Thyroid gland (tissue), 4 donors: ENCODE data around the gene CHAD. TPM values are rescaled to one million over a fixed set of nuclear protein-coding genes. Genes with fewer than 3 reads are reported as not detected.
A peak's percentile ranks its signal among the peaks of the same experiment; 100 is the strongest.

Experiments
- DNase-seq, 2 donors: peaks; one replicate each; pipeline ENCODE4 v3.0.0-alpha.2; 2019
- H3K27ac ChIP-seq, 3 donors: fragments of 200-600 bp; sonication (generic); 1 replicate in 2 of 3; 2 replicates in 1 of 3; pipeline ENCODE4 v1.5.1; 2016 to 2019; ENCODE audit warnings: mild to moderate bottlenecking in 1 of 3, moderate library complexity in 1 of 3
- H3K27me3 ChIP-seq: fragments of 200-600 bp; sonication (generic); one replicate; pipeline ENCODE4 v1.5.1; 2019
- H3K36me3 ChIP-seq, 2 donors: fragments of 200-600 bp; sonication (generic); one replicate each; pipeline ENCODE4 v1.5.1; 2016 to 2019
- H3K4me1 ChIP-seq, 2 donors: fragments of 200-600 bp; sonication (generic); one replicate each; pipeline ENCODE4 v1.5.1; 2017 to 2019
- H3K4me3 ChIP-seq, 3 donors: fragments of 200-600 bp; sonication (generic); replicated peaks in 1 of 3; 1 replicate in 2 of 3; 2 replicates in 1 of 3; pipeline ENCODE4 v1.5.1; 2016; ENCODE audit warnings: mild to moderate bottlenecking in 1 of 3
- H3K9me3 ChIP-seq: fragments of 200-600 bp; sonication (generic); one replicate; pipeline ENCODE4 v1.5.1; 2017
- CTCF ChIP-seq, 6 experiments: fragments of 200-600 bp in 3 of 6; fragments of 450-650 bp in 3 of 6; sonication (generic) in 3 of 6; IDR thresholded peaks; one replicate each; pipeline ENCODE4 v1.5.1; 2016 to 2019; ENCODE audit warnings: antibody characterized with exemption in 6 of 6, mild to moderate bottlenecking in 2 of 6, inconsistent platforms in 1 of 6, moderate library complexity in 1 of 6
- POLR2A ChIP-seq, 2 donors: fragments of 450-650 bp; IDR thresholded peaks; one replicate each; pipeline ENCODE4 v1.6.1; 2017; ENCODE audit warnings: antibody characterized with exemption in 2 of 2, mild to moderate bottlenecking in 2 of 2, moderate library complexity in 1 of 2
- WGBS, 2 donors: methylation state at CpG; one replicate each; pipeline ENCODE4 v1.1.5; 2017; 5-methylcytosine and 5-hydroxymethylcytosine counted together
- intact Hi-C: fragments of 100-400 bp; cut with DNase I; formaldehyde crosslinking; loops from one replicate; pipeline ENCODE4 v1.15.1; 2023
- total RNA-seq, 4 donors: library from RNA; depleted of rRNA; stranded (reverse); fragments of >200 nt; gene quantifications; one replicate each; pipeline ENCODE4 v1.2.3, GENCODE V29; 2016

Gene CHAD
- total RNA-seq, 4 donors from 2014 or later, result 0.67 TPM; not detected in 3

GRCh38 chr17:50507871-50508572 lies 39.3 kb upstream of the CHAD start, which contains the start of gene MYCBPAP:
Gene MYCBPAP, plus strand, starts transcription at chr17:50508439. Its CDS starts 236 bp downstream, at chr17:50508675.
- Histone ChIP-seq H3K36me3 (no peaks in the 10 kb centered on the region), H3K9me3 (no peaks in the 10 kb centered on the region), H3K4me3 (peak within 1 kb of the TSS in 2 of 3 donors; percentile 49 to 60), H3K27ac (peak within 1 kb of the TSS; percentile 70 to 92 (median 86)), H3K4me1 (peaks cover 18 to 30% of the 10 kb centered on the region in 2 donors), H3K27me3 (no peaks in the 10 kb centered on the region)
- TF ChIP-seq CTCF (IDR thresholded peaks at IDR 0.05) (peak in 1 of 6 experiments; percentile 16), POLR2A (IDR thresholded peaks at IDR 0.05) (peak in 1 of 2 donors; percentile 68)
- intact Hi-C loops, result no loop called here
- WGBS, 2 donors, result 26 to 30% methylated on average over 15 to 17 of the region's 66 CpGs
- peak; percentile 79 to 85 for DNase-seq

- DNase-seq, result no peak
- H3K4me1 ChIP-seq, result peaks cover 17 to 27% of the 10 kb centered on the region in 2 donors
- no peak overlapping the region for H3K4me3 ChIP-seq
- WGBS, 2 donors, result 86 to 93% methylated on average over 4 to 7 of the region's 7 CpGs
- TF ChIP-seq CTCF (IDR thresholded peaks at IDR 0.05) (no peak), POLR2A (IDR thresholded peaks at IDR 0.05) (no peak)
- H3K27ac ChIP-seq, result no peak overlapping the region
- no peaks in the 10 kb centered on the region for H3K36me3 ChIP-seq
- intact Hi-C loops, result no loop called here
- no peaks in the 10 kb centered on the region for H3K27me3 ChIP-seq
- H3K9me3 ChIP-seq, result no peaks in the 10 kb centered on the region
Measured at GRCh38 chr17:50506298-50506697, 37.6 kb upstream of the CHAD start.

GRCh38 chr17:50505591-50506130 lies 37.0 kb upstream of the CHAD start:
- TF ChIP-seq POLR2A (IDR thresholded peaks at IDR 0.05) (no peak), CTCF (IDR thresholded peaks at IDR 0.05) (no peak)
- Histone ChIP-seq H3K27ac (no peak overlapping the region), H3K36me3 (no peaks in the 10 kb centered on the region), H3K4me3 (no peak overlapping the region), H3K9me3 (no peaks in the 10 kb centered on the region), H3K4me1 (peaks cover 14 to 20% of the 10 kb centered on the region in 2 donors), H3K27me3 (no peaks in the 10 kb centered on the region)
- intact Hi-C loops, result no loop called here
- no peak for DNase-seq
- 74 to 75% methylated on average over 7 of the region's 7 CpGs for WGBS, 2 donors

GRCh38 chr17:50502301-50502990 lies 33.8 kb upstream of the CHAD start:
- TF ChIP-seq POLR2A (IDR thresholded peaks at IDR 0.05) (no peak), CTCF (IDR thresholded peaks at IDR 0.05) (no peak)
- intact Hi-C loops, result no loop called here
- Histone ChIP-seq H3K9me3 (no peaks in the 10 kb centered on the region), H3K27me3 (no peaks in the 10 kb centered on the region), H3K4me1 (no peaks in the 10 kb centered on the region), H3K4me3 (no peak overlapping the region), H3K27ac (no peak overlapping the region), H3K36me3 (no peaks in the 10 kb centered on the region)
- DNase-seq, result no peak
- WGBS, 2 donors, result 87 to 95% methylated on average over 9 of the region's 9 CpGs

- Histone ChIP-seq H3K36me3 (no peaks in the 10 kb centered on the region), H3K27ac (no peak overlapping the region), H3K4me3 (no peak overlapping the region), H3K27me3 (no peaks in the 10 kb centered on the region), H3K9me3 (no peaks in the 10 kb centered on the region), H3K4me1 (no peaks in the 10 kb centered on the region)
- WGBS, 2 donors, result 42 to 49% methylated on average over 5 of the region's 5 CpGs
- DNase-seq, result peak in 1 of 2 donors; percentile 49
- TF ChIP-seq POLR2A (IDR thresholded peaks at IDR 0.05) (no peak), CTCF (IDR thresholded peaks at IDR 0.05) (peak in 4 of 6 experiments; percentile 17 to 54 (median 42))
- intact Hi-C loops, result no loop called here
Measured at GRCh38 chr17:50501054-50501453, 32.4 kb upstream of the CHAD start.
